ENCODE data around the gene MED15.
"Not testable (repeated sequence)": the region's sequence is repeated elsewhere in the genome, so short reads cannot be mapped to it uniquely, and the experiment has no call there.

MED15 gene

DNA sequence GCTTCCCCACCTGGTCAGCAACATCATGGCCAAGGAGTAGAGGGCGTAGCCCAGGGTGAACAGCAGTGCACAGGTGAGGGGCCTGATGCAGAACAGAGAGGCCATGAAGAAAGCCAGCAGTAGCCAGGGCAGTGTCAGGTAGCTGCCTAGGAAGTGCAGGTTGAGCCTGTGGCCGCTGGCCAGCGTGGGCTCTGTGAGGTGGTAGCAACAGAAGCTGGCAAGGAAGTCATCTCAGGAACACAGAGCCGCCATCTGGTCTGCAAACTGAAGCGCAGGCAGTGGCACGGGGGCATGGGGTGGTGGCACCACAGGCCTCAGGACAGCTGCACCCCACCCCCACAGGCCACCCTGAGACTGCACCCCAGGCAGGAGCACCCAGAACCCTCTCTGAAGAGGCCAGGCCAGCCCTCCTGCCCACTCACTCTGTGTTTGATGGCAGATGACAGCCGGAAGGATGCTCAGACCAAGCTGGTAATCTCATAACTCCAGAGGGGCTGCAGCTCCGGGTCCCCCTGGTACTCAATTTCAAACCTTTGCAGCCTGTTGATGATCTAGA lies 95.3 kb downstream of the MED15 start:
- no peak for DNase-seq (ENCODE audit: low spot score)

DNA sequence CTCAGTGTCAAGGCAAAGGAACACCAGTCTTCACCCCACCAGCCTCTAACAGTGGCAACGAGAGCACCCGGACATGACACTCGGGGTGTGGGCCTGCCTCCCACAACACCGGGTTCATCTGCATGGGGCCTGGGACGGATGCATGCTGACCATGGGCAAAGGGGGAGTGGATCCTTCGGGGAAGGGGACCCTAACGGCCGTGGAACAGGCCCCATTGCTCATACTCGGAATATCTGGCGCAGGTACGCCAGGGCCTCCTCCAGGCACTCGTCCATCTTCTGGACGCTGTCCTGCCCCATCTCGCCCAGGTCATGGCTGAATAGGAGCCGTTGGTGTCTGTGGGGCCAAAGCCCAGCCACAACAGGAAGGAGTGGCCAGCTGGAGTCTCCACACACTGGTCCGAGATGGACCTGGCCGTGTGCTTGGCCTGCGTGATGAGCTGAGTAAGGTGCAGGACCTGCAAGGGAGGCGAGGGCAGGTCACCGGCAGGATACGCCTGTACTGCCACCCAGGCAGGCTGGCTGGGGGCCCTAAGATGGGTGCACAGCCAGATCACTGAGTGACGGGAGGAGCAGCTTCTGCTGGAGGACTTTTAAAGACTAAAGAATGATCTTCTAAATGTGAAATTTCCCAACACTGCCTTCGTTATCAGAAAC lies 96.8 kb downstream of the MED15 start:
- no peak for DNase-seq (ENCODE audit: low spot score)

- no peak for DNase-seq (ENCODE audit: low spot score)
Measured at GRCh38 chr22:20604776-20605221, 97.4 kb downstream of the MED15 start.

DNA sequence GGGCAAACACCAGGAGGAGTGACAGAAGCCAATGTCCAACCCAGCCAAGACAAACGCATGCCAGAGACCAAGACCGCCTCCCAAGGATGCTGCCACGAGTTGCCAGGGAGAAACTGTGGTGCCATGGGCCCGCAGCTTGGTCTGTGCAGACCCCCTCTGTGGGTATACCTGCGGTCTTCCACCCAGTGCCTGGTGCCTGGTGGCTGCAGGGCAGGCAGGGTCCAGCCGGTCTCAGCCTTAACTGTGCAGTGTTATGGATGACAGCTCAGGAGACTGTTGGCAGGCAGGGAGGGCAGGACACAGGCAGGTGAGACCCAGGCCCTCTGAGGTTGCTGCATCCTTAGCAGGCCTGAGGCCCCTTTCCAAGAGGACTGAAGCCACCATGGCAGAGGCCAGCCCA lies 97.9 kb downstream of the MED15 start:
- no peak for DNase-seq (ENCODE audit: low spot score)

DNA sequence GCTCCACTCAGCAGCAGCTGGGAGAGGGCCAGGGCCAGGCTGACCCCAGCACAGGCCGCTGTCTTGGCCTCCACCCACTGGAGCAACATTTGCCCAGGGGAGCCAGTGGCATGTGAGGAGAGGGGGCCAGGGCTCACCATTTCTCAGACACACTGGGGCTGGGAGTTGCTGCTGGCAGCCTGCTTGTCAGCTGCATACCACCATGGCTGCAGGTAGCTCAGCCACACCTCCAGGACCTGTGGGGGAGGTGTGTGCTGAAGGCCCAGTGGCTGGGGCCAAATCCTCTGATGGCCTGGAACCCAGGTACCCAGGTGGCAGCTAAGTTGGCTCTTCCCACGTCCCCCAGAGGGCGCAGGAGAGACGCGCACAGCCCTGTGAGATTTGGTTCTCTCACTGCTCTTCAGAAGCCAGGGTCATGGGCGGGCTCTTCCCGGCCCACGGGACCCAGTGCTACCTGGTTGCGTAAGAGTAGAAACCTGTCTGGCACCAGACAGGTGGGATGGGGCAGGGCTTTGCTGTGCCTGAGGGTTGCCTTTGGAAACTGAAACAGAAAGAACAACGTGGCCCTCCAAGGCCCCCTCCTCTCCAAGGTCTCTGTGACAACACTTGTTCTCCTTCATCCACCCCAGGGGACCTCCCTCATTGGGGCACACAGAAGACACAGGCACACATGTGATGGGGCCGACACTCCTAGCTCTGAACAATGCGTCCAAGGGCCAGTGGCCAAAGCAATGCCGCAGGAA lies 98.8 kb downstream of the MED15 start:
- peak; percentile 68 for DNase-seq (ENCODE audit: low spot score)

GRCh38 chr22:20606784-20607128 lies 99.3 kb downstream of the MED15 start:
- DNase-seq (ENCODE audit: low spot score) = no peak

DNA sequence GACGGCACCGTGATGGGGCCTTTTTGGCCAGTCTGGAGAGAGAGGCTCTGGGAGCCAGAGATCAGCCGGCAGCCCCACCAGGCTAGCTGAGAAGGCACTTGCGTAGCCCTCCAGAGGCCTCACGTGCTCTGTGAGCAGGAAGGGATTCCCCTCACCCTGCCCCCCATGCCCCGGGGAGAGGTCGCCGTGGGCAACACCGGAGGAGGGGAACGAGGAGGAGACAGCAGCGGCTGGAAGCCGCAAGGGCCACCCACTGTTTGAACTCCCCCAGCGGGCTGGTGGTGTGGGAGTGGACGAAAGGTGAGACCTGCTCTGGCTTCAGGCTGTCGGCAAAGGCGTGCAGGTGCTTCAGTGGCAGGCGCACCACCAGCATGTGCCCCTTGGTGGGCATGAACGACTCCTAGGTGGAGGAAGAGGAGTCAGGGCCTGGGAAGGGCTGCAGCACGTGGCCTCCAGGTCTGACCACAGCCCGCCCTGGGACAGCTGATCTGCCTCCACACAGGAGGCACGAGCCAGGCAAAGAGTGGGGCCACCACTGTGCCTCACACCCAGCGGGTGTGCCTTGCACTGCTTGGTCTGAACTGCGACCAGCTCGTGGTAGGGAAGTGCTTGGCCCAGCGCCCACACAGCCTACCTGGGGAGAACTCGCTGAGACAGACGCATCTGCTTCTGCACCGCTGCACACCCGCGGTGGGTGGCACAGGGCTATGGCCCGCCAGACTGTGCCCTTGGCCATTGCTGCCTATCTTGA lies 99.9 kb downstream of the MED15 start:
- no peak for DNase-seq (ENCODE audit: low spot score)

DNA sequence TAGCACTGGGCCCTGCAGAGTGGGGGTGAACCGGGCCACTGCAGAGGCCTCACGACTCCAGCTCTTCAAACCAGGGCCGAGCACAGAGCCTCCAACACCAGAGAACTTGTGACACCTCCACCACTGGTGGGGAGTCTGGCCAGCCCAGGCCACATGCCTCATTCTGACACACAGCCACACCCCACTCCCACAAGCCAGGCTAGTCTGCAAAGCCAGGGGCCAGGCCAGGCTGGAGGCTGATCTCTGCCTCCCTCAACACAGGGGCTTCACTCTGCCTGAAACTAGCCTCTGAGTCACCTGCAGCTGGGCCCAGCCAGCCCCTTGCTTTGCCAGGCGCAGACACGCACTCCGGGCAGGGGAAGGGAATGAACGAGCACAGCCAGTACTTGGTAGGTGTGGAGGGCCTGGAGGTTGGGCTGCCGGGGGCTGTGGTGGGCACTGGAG lies 102.9 kb downstream of the MED15 start:
- DNase-seq (ENCODE audit: low spot score) = no peak

GRCh38 chr22:20610757-20611156 lies 103.3 kb downstream of the MED15 start:
- no peak for DNase-seq (ENCODE audit: low spot score)

DNA sequence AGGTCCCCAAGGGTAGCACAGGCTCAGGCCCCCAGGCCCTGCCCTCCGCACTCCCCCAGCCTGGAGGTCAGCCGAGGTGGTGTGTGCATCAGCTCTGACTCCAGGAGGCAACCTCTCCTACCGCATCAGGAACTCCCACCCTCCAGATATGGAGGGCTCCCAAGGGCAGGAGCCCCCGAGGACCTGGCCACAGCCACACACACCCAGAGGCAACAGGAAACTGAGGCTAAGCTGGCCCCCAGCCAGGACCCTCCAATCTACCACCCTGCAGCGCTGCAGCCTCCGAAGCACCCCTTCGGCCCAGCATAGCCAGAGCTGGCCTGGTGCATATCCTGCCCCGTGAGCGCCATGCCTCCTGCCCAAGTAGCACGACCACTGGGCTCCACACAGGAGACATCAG lies 104.0 kb downstream of the MED15 start:
- no peak for DNase-seq (ENCODE audit: low spot score)

- no peak for DNase-seq (ENCODE audit: low spot score)
Measured at GRCh38 chr22:20613301-20613700, 105.9 kb downstream of the MED15 start.

GRCh38 chr22:20615021-20615420 lies 107.6 kb downstream of the MED15 start:
- no peak for DNase-seq (ENCODE audit: low spot score)

- no peak for DNase-seq (ENCODE audit: low spot score)
Measured at GRCh38 chr22:20615533-20616450, 108.4 kb downstream of the MED15 start.

DNA sequence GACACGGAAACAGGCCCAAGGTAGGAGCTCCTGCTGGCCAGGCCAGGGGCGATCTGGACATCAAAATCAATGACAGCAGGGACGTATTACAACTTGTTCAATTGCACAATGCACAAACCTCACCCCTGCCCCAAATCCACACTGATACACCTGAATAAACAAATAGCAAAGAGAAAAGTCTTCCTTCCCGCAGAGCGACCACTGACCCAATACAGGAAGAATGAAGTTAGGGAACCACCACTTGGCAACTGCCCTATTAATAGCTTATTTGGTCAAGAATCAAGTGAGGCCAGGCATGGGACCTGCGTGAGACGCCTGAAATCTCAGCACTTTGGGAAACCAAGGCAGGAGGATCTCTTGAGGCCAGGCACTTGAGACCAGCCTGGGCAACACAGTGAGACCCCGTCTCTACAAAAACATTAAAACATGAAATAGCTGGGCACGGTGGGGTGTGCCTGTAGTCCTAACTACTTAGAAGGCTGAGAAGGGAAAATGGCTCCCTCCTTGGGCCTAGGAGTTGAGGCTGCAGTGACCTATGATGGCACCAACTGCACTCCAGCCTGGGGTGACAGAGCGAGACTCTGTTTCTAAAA lies 109.1 kb downstream of the MED15 start:
- DNase-seq (ENCODE audit: low spot score) = no peak

GRCh38 chr22:20618488-20618887 lies 111.1 kb downstream of the MED15 start:
- no peak for DNase-seq (ENCODE audit: low spot score)

- no peak for DNase-seq (ENCODE audit: low spot score)
Measured at GRCh38 chr22:20619045-20619892, 111.9 kb downstream of the MED15 start.

DNA sequence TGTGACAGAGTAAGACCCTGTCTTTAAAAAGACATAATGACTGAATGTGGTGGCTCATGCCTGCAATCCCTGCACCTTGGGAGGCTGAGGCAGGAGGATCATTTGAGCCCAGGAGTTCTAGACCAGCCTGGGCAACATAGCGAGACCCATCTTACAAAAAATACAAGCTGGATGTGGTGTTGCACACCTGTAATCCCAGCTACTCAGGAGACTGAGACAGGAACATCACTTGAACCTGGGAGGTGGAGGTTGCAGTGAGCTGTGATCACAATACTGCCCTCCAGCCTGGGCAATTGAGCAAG lies 112.4 kb downstream of the MED15 start:
- not testable (repeated sequence) for DNase-seq (ENCODE audit: low spot score)

GRCh38 chr22:20621162-20621561 lies 113.8 kb downstream of the MED15 start:
- DNase-seq (ENCODE audit: low spot score) = no peak

- DNase-seq (ENCODE audit: low spot score) = no peak
Measured at GRCh38 chr22:20622650-20623339, 115.4 kb downstream of the MED15 start.

DNA sequence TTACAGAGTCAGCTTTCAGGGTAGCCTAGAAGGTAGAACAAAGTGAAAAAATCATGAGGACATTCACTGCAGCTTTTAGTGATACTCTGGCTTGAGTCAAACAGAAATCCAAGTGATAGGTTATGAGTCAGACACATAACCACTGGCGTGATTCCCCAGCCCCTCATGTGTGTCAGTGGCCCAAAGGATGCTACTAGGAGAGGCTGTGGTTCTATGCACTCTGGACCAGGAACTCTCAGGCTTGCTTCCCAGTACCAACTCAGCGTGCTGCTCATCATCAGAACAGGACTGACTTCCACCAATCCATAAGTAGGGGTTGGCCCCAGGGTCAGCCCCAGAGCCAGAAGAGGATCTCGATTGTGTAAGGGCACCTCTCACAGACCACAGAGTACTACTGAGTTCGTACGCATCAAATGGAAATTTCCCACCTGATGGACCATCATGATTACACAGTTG lies 116.8 kb downstream of the MED15 start:
- DNase-seq (ENCODE audit: low spot score) = no peak
